Keratinocyte (primary cell): ENCODE measurements around the gene SPTBN1. TPM values are rescaled to one million over a fixed set of nuclear protein-coding genes. Genes with fewer than 3 reads are reported as not detected.

ENCODE experiments used
- DNase-seq: peaks from one replicate; pipeline ENCODE4 v3.0.0-alpha.2; 2011; ENCODE audit warnings: low read depth, missing footprints, low spot score
- FAIRE-seq: peaks from 2 replicates; lab custom pipeline; 2011; peaks lifted over from hg19 to GRCh38; lab: Jason Lieb, UNC
- H2AFZ ChIP-seq: 2 replicates; pipeline ENCODE4 v1.6.0; 2012; ENCODE audit warnings: low read length, control low read depth, inconsistent platforms; ENCODE audit not compliant: control insufficient read depth
- H3K27ac ChIP-seq: 2 replicates; pipeline ENCODE4 v1.5.1; 2011; ENCODE audit warnings: low read length; ENCODE audit not compliant: control insufficient read depth, insufficient read depth
- H3K27me3 ChIP-seq: 3 replicates; pipeline ENCODE4 v1.6.0; 2011; ENCODE audit warnings: low read length; ENCODE audit not compliant: control insufficient read depth, insufficient read depth; ENCODE audit errors: extremely low read depth
- H3K36me3 ChIP-seq, 2 experiments: 2 replicates in 1 of 2; 3 replicates in 1 of 2; pipeline ENCODE4 v1.5.1; 2011; ENCODE audit warnings: low read length in 2 of 2, mild to moderate bottlenecking in 1 of 2; ENCODE audit not compliant: control insufficient read depth in 2 of 2, insufficient read depth in 2 of 2; ENCODE audit errors: extremely low read depth in 1 of 2
- H3K4me1 ChIP-seq: 3 replicates; pipeline ENCODE4 v1.5.1; 2011; ENCODE audit warnings: low read length; ENCODE audit not compliant: control insufficient read depth, insufficient read depth; ENCODE audit errors: extremely low read depth
- H3K4me2 ChIP-seq: 3 replicates; pipeline ENCODE4 v1.6.0; 2011; ENCODE audit warnings: low read depth, low read length; ENCODE audit not compliant: control insufficient read depth, insufficient read depth; ENCODE audit errors: extremely low read depth
- H3K4me3 ChIP-seq, 3 experiments: fragments of 200-600 bp in 1 of 3; sonication (generic) in 1 of 3; 2 replicates in 2 of 3; 3 replicates in 1 of 3; pipeline ENCODE4 v1.5.1; 2011 to 2016; ENCODE audit warnings: low read length in 3 of 3, mild to moderate bottlenecking in 3 of 3, control low read depth in 2 of 3, inconsistent platforms in 1 of 3, low read depth in 1 of 3, mixed read lengths in 1 of 3, mixed run types in 1 of 3, moderate library complexity in 1 of 3; ENCODE audit not compliant: control insufficient read depth in 2 of 3, insufficient read depth in 2 of 3; ENCODE audit errors: extremely low read depth in 1 of 3
- H3K79me2 ChIP-seq: 2 replicates; pipeline ENCODE4 v1.6.0; 2012; ENCODE audit warnings: low read length; ENCODE audit not compliant: control insufficient read depth, insufficient read depth
- H3K9ac ChIP-seq: 3 replicates; pipeline ENCODE4 v1.6.0; 2011; ENCODE audit warnings: low read length; ENCODE audit not compliant: control insufficient read depth, insufficient read depth; ENCODE audit errors: extremely low read depth
- H3K9me1 ChIP-seq: 3 replicates; pipeline ENCODE4 v1.6.0; 2011; ENCODE audit warnings: low read length; ENCODE audit not compliant: control insufficient read depth, insufficient read depth; ENCODE audit errors: extremely low read depth
- H3K9me3 ChIP-seq: 2 replicates; pipeline ENCODE4 v1.5.1; 2012; ENCODE audit warnings: low read depth, low read length; ENCODE audit not compliant: control insufficient read depth
- H4K20me1 ChIP-seq: 3 replicates; pipeline ENCODE4 v1.6.0; 2011; ENCODE audit warnings: low read length; ENCODE audit not compliant: control insufficient read depth, insufficient read depth; ENCODE audit errors: extremely low read depth
- EZH2 ChIP-seq: IDR thresholded peaks from one replicate; pipeline ENCODE4 v1.6.1; 2012; ENCODE audit warnings: inconsistent platforms, mild to moderate bottlenecking, low read length, moderate library complexity
- dilution Hi-C: fragments of 300-500 bp; cut with MboI; formaldehyde crosslinking; loops from one replicate; pipeline ENCODE4 v1.7.0; 2020; ENCODE audit warnings: low sequenced_read_pairs; ENCODE audit not compliant: extremely low pct_ligation_motif_present
- polyA plus RNA-seq, 5 experiments: library from polyadenylated mRNA; depleted of rRNA in 3 of 5; stranded (reverse) in 3 of 5; stranded (forward) in 1 of 5; unstranded in 1 of 5; fragments of >200 nt; gene quantifications; 1 replicate in 1 of 5; 2 replicates in 3 of 5; 3 replicates in 1 of 5; pipeline versions ENCODE4 v1.2.1 to v1.2.3, GENCODE V29; 2011 to 2012; ENCODE audit warnings: missing spikeins in 2 of 5, low read depth in 1 of 5, low replicate concordance in 1 of 5
- TF ChIP-seq, protein P1 (sequence below), 3 experiments: IDR thresholded peaks in 1 of 3; conservative IDR thresholded peaks in 1 of 3; optimal IDR thresholded peaks in 1 of 3; 2 replicates in 2 of 3; 3 replicates in 1 of 3; pipeline versions ENCODE3 to v1.5.1; 2011; ENCODE audit warnings: low read length in 3 of 3, mild to moderate bottlenecking in 3 of 3, moderate library complexity in 2 of 3, control low read depth in 1 of 3, inconsistent platforms in 1 of 3; ENCODE audit not compliant: insufficient read depth in 2 of 3; ENCODE audit errors: extremely low read depth in 1 of 3

SPTBN1 gene
- polyA plus RNA-seq, 1 donor (not counting 4 experiments of a cell fraction or from before 2014, with no cell fraction given), result 40.0 TPM

DNA sequence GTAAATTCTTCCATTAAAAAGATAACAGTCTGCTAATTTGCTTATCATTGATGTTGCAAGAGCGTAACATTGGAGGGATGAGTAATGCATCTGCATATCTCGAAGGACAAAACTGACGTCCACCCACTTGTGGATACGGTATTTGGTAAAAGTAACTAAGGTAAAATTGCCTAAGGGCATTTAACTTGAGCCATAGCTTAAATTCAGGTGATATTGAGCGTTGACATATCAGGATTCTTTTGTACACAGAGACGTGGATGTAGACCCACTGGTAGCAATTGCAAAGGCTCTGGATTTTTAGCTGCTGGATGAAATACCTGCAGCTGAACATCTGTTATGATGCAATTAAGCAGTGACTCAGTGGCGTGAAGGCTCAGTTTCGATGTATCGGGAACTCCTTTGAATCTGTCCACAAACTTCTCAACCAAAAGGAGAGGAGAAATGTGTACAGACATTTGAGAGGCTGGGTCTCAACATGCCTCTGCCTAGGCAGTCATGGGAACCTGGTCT lies 119.3 kb downstream of the SPTBN1 start:
- dilution Hi-C loops, result no loop called here
- H4K20me1 ChIP-seq, result no peaks in the 10 kb centered on the region
- H3K27me3 ChIP-seq, result no peaks in the 10 kb centered on the region
- peak overlapping the region in 2 of 3 experiments; percentile 7 to 47 for H3K4me3 ChIP-seq
- FAIRE-seq, result peak; percentile 81
- peaks cover 75% of the 10 kb centered on the region for H3K79me2 ChIP-seq
- H3K4me1 ChIP-seq, result peaks cover 75% of the 10 kb centered on the region
- peaks cover 6% of the 10 kb centered on the region for H3K9me1 ChIP-seq
- H3K4me2 ChIP-seq, result peak overlapping the region; percentile 85
- H3K36me3 ChIP-seq, result peaks cover 2 to 24% of the 10 kb centered on the region in 2 experiments
- TF ChIP-seq EZH2, result no peak
- TF ChIP-seq, protein P1, sequence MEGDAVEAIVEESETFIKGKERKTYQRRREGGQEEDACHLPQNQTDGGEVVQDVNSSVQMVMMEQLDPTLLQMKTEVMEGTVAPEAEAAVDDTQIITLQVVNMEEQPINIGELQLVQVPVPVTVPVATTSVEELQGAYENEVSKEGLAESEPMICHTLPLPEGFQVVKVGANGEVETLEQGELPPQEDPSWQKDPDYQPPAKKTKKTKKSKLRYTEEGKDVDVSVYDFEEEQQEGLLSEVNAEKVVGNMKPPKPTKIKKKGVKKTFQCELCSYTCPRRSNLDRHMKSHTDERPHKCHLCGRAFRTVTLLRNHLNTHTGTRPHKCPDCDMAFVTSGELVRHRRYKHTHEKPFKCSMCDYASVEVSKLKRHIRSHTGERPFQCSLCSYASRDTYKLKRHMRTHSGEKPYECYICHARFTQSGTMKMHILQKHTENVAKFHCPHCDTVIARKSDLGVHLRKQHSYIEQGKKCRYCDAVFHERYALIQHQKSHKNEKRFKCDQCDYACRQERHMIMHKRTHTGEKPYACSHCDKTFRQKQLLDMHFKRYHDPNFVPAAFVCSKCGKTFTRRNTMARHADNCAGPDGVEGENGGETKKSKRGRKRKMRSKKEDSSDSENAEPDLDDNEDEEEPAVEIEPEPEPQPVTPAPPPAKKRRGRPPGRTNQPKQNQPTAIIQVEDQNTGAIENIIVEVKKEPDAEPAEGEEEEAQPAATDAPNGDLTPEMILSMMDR (optimal IDR thresholded peaks at IDR 0.05 in 1 of 3, IDR thresholded peaks at IDR 0.05 in 1 of 3, conservative IDR thresholded peaks at IDR 0.05 in 1 of 3; ENCODE audit: extremely low read depth in 1 of 3, insufficient read depth in 2 of 3, low read length in 3 of 3), result no peak
- peak; percentile 90 for DNase-seq
- H3K27ac ChIP-seq, result peak overlapping the region; percentile 96
- peak overlapping the region; percentile 70 for H3K9ac ChIP-seq
- H2AFZ ChIP-seq, result no peak overlapping the region
- H3K9me3 ChIP-seq, result no peaks in the 10 kb centered on the region

DNA sequence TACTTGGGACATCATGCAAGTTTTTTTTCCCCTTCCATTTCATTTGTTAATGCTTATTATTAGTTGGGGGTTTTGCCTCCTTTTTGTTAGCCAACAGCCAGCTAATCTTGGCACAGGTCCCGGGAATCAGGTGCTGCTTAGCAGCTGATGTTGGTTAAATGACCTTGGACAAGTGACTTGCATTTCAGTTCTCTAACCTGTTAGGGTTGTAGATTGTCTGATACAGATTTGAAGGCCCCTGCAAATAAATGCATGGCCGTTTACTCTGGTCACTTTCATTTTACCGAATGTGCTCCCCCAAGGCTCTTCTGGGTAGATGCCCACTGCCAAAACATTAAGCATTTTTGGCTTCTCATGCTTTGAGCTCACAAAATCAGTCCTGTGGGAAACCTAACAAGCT lies 120.9 kb downstream of the SPTBN1 start:
- Histone ChIP-seq H3K27me3 (no peaks in the 10 kb centered on the region), H3K9me3 (no peaks in the 10 kb centered on the region), H3K4me1 (peaks cover 59% of the 10 kb centered on the region), H3K4me2 (peak overlapping the region; percentile 85), H4K20me1 (no peaks in the 10 kb centered on the region), H2AFZ (no peak overlapping the region), H3K4me3 (no peak overlapping the region), H3K36me3 (peaks cover 2 to 28% of the 10 kb centered on the region in 2 experiments), H3K9me1 (peaks cover 6% of the 10 kb centered on the region), H3K79me2 (peaks cover 77% of the 10 kb centered on the region), H3K27ac (peak overlapping the region; percentile 96), H3K9ac (no peak overlapping the region)
- FAIRE-seq, result no peak
- TF ChIP-seq, protein P1 (optimal IDR thresholded peaks at IDR 0.05 in 1 of 3, IDR thresholded peaks at IDR 0.05 in 1 of 3, conservative IDR thresholded peaks at IDR 0.05 in 1 of 3; ENCODE audit: extremely low read depth in 1 of 3, insufficient read depth in 2 of 3, low read length in 3 of 3), result no peak
- TF ChIP-seq EZH2, result no peak
- dilution Hi-C loops, result no loop called here
- no peak for DNase-seq
